ENCODE results near the gene RUNX1.
"Not testable (repeated sequence)": the region's sequence is repeated elsewhere in the genome, so short reads cannot be mapped to it uniquely, and the experiment has no call there.

RUNX1 gene

GRCh38 chr21:35016517-35017188 lies 32.4 kb downstream of the RUNX1 start:
- DNase-seq (ENCODE audit: low spot score), result no peak

GRCh38 chr21:35016071-35016470 lies 33.0 kb downstream of the RUNX1 start:
- no peak for DNase-seq (ENCODE audit: low spot score)

GRCh38 chr21:35015435-35016024 lies 33.6 kb downstream of the RUNX1 start:
- no peak for DNase-seq (ENCODE audit: low spot score)

- no peak for DNase-seq (ENCODE audit: low spot score)
Measured at GRCh38 chr21:35014302-35015041, 34.6 kb downstream of the RUNX1 start.

- DNase-seq (ENCODE audit: low spot score), result no peak
Measured at GRCh38 chr21:35011681-35012080, 37.4 kb downstream of the RUNX1 start.

- no peak for DNase-seq (ENCODE audit: low spot score)
Measured at GRCh38 chr21:35010447-35010846, 38.7 kb downstream of the RUNX1 start.

- DNase-seq (ENCODE audit: low spot score), result no peak
Measured at GRCh38 chr21:35007348-35007747, 41.8 kb downstream of the RUNX1 start.

- no peak for DNase-seq (ENCODE audit: low spot score)
Measured at GRCh38 chr21:35006771-35007170, 42.3 kb downstream of the RUNX1 start.

- no peak for DNase-seq (ENCODE audit: low spot score)
Measured at GRCh38 chr21:35006248-35006647, 42.9 kb downstream of the RUNX1 start.

- no peak for DNase-seq (ENCODE audit: low spot score)
Measured at GRCh38 chr21:35005560-35006224, 43.4 kb downstream of the RUNX1 start.

- no peak for DNase-seq (ENCODE audit: low spot score)
Measured at GRCh38 chr21:35005077-35005476, 44.0 kb downstream of the RUNX1 start.

GRCh38 chr21:35004314-35004713 lies 44.8 kb downstream of the RUNX1 start:
- no peak for DNase-seq (ENCODE audit: low spot score)

- DNase-seq (ENCODE audit: low spot score), result no peak
Measured at GRCh38 chr21:35002879-35003722, 46.0 kb downstream of the RUNX1 start.

- no peak for DNase-seq (ENCODE audit: low spot score)
Measured at GRCh38 chr21:34999397-34999941, 49.6 kb downstream of the RUNX1 start.

GRCh38 chr21:34998176-34998575 lies 50.9 kb downstream of the RUNX1 start:
- no peak for DNase-seq (ENCODE audit: low spot score)

GRCh38 chr21:34997294-34997693 lies 51.8 kb downstream of the RUNX1 start:
- no peak for DNase-seq (ENCODE audit: low spot score)

GRCh38 chr21:34996304-34997101 lies 52.6 kb downstream of the RUNX1 start:
- DNase-seq (ENCODE audit: low spot score), result no peak

GRCh38 chr21:34995979-34996303 lies 53.2 kb downstream of the RUNX1 start:
- no peak for DNase-seq (ENCODE audit: low spot score)

- no peak for DNase-seq (ENCODE audit: low spot score)
Measured at GRCh38 chr21:34994766-34995631, 54.1 kb downstream of the RUNX1 start.

GRCh38 chr21:34993521-34993921 lies 55.6 kb downstream of the RUNX1 start:
- DNase-seq (ENCODE audit: low spot score), result not testable (repeated sequence)

All from ecto neural progenitor cell (in vitro differentiated cells).